Endothelial cell of umbilical vein (primary cell): Measurements from ENCODE around the gene MTREX. TPM values are rescaled to one million over a fixed set of nuclear protein-coding genes. Genes with fewer than 3 reads are reported as not detected.

Source experiments
- BruUV-seq: library from RNA; stranded (reverse); fragments of 400-500 nt; replicated peaks from 2 replicates; lab custom pipeline; 2021; lab: Mats Ljungman, UMichigan
- CTCF ChIA-PET: fragments of 300-600, 350-600 bp; sonication (Branson Sonifier 250); formaldehyde crosslinking; loops from one replicate; lab custom pipeline; 2021; ENCODE audit warnings: antibody characterized with exemption, inconsistent platforms; lab: Charles Lee
- POLR2A ChIA-PET: fragments of 300-600, 350-600 bp; sonication (Branson Sonifier 250); formaldehyde crosslinking; loops from one replicate; lab custom pipeline; 2021; ENCODE audit warnings: antibody characterized with exemption, inconsistent platforms; lab: Charles Lee
- DNase-seq: peaks from one replicate; pipeline ENCODE4 v3.0.0-alpha.2; 2011; ENCODE audit warnings: low read depth, low spot score
- FAIRE-seq: peaks from 2 replicates; lab custom pipeline; 2011; peaks lifted over from hg19 to GRCh38; lab: Jason Lieb, UNC
- H2AFZ ChIP-seq: 2 replicates; pipeline ENCODE4 v1.6.0; 2012; ENCODE audit warnings: low read depth, low read length, control low read depth, inconsistent platforms
- H3K27ac ChIP-seq: 2 replicates; pipeline ENCODE4 v1.5.1; 2011; ENCODE audit warnings: low read depth, mild to moderate bottlenecking, control low read depth, low read length, moderate library complexity; ENCODE audit not compliant: insufficient read depth
- H3K27me3 ChIP-seq, 2 experiments: 2 replicates each; pipeline versions ENCODE4 v1.6.0 to v1.6.1; 2011; ENCODE audit warnings: low read length in 2 of 2, mixed read lengths in 1 of 2; ENCODE audit not compliant: control insufficient read depth in 2 of 2, insufficient read depth in 2 of 2
- H3K36me3 ChIP-seq, 2 experiments: 2 replicates in 1 of 2; 3 replicates in 1 of 2; pipeline ENCODE4 v1.5.1; 2011; ENCODE audit warnings: low read length in 2 of 2, mild to moderate bottlenecking in 1 of 2, moderate library complexity in 1 of 2; ENCODE audit not compliant: control insufficient read depth in 2 of 2, insufficient read depth in 2 of 2; ENCODE audit errors: extremely low read depth in 1 of 2
- H3K4me1 ChIP-seq: 3 replicates; pipeline ENCODE4 v1.5.1; 2011; ENCODE audit warnings: mild to moderate bottlenecking, low read length; ENCODE audit not compliant: control insufficient read depth, insufficient read depth; ENCODE audit errors: extremely low read depth
- H3K4me2 ChIP-seq: 2 replicates; pipeline ENCODE4 v1.6.1; 2011; ENCODE audit warnings: low read length, control low read depth, mixed read lengths; ENCODE audit not compliant: insufficient read depth
- H3K4me3 ChIP-seq, 3 experiments: fragments of 200-600 bp in 1 of 3; sonication (generic), shearing (Covaris generic) in 1 of 3; replicated peaks in 1 of 3; 2 replicates each; pipeline ENCODE4 v1.5.1; 2011 to 2016; ENCODE audit warnings: control low read depth in 3 of 3, low read length in 3 of 3, mild to moderate bottlenecking in 2 of 3, inconsistent platforms in 1 of 3, low read depth in 1 of 3, moderate library complexity in 1 of 3; ENCODE audit not compliant: insufficient read depth in 1 of 3
- H3K79me2 ChIP-seq: 2 replicates; pipeline ENCODE4 v1.6.0; 2012; ENCODE audit warnings: low read length, inconsistent platforms; ENCODE audit not compliant: control insufficient read depth, insufficient read depth
- H3K9ac ChIP-seq: replicated peaks from 2 replicates; pipeline ENCODE3; 2011; ENCODE audit warnings: low read length, control low read depth; ENCODE audit not compliant: insufficient read depth; ENCODE audit errors: extremely low read depth
- H3K9me1 ChIP-seq: replicated peaks from 3 replicates; pipeline ENCODE4 v1.6.0; 2011; ENCODE audit warnings: mild to moderate bottlenecking, low read length; ENCODE audit not compliant: control insufficient read depth, insufficient read depth; ENCODE audit errors: extremely low read depth
- H3K9me3 ChIP-seq: replicated peaks from 2 replicates; pipeline ENCODE4 v1.5.1; 2012; ENCODE audit warnings: low read length, inconsistent platforms; ENCODE audit not compliant: control insufficient read depth, insufficient read depth
- H4K20me1 ChIP-seq: replicated peaks from 2 replicates; pipeline ENCODE3; 2011; ENCODE audit warnings: mild to moderate bottlenecking, low read length; ENCODE audit not compliant: control insufficient read depth, insufficient read depth; ENCODE audit errors: extremely low read depth
- CTCF ChIP-seq, 2 donors: IDR thresholded peaks; 1 replicate in 1 of 2; 2 replicates in 1 of 2; pipeline ENCODE4 v1.5.1; 2011; ENCODE audit warnings: low read length in 2 of 2, mild to moderate bottlenecking in 2 of 2, moderate library complexity in 2 of 2, control low read depth in 1 of 2, inconsistent platforms in 1 of 2, low read depth in 1 of 2; ENCODE audit not compliant: insufficient read depth in 1 of 2; ENCODE audit errors: extremely low read depth in 1 of 2
- EZH2 ChIP-seq: IDR thresholded peaks from 2 replicates; pipeline ENCODE4 v1.6.1; 2012; ENCODE audit warnings: borderline replicate concordance, low read depth, mild to moderate bottlenecking, moderate library complexity, low read length, inconsistent platforms; ENCODE audit not compliant: severe bottlenecking
- FOS ChIP-seq: IDR thresholded peaks from 2 replicates; pipeline ENCODE4 v1.6.1; 2011; ENCODE audit warnings: mild to moderate bottlenecking, low read length, moderate library complexity, borderline replicate concordance; ENCODE audit not compliant: insufficient read depth
- GATA2 ChIP-seq: IDR thresholded peaks from 2 replicates; pipeline ENCODE4 v1.7.0; 2011; ENCODE audit warnings: low read depth, mild to moderate bottlenecking, moderate library complexity, mixed read lengths, low read length; ENCODE audit not compliant: insufficient read length, insufficient read depth
- JUN ChIP-seq: IDR thresholded peaks from 2 replicates; pipeline ENCODE4 v1.6.1; 2011; ENCODE audit warnings: borderline replicate concordance, low read depth; ENCODE audit not compliant: insufficient read length, insufficient read depth
- MAX ChIP-seq: IDR thresholded peaks from 2 replicates; pipeline ENCODE4 v1.6.1; 2011; ENCODE audit not compliant: insufficient read depth, insufficient read length
- MYC ChIP-seq: IDR thresholded peaks from one replicate; pipeline ENCODE4 v1.6.1; 2011; ENCODE audit warnings: mild to moderate bottlenecking, low read depth, low read length
- POLR2A ChIP-seq: IDR thresholded peaks from 2 replicates; pipeline ENCODE4 v1.6.1; 2012; ENCODE audit warnings: low read depth, mild to moderate bottlenecking, control low read depth, low read length
- POLR2AphosphoS5 ChIP-seq: IDR thresholded peaks from 2 replicates; pipeline ENCODE4 v1.6.1; 2012; ENCODE audit warnings: low read depth, mild to moderate bottlenecking, control low read depth, low read length, moderate library complexity; ENCODE audit not compliant: insufficient read depth
- dilution Hi-C: fragments of 300-500 bp; cut with MboI; formaldehyde crosslinking; loops from one replicate; pipeline ENCODE4 v1.15.0; 2019; ENCODE audit warnings: low sequenced_read_pairs; ENCODE audit not compliant: extremely low pct_ligation_motif_present
- intact Hi-C: fragments of 100-400 bp; cut with micrococcal nuclease; formaldehyde crosslinking; loops from one replicate; pipeline ENCODE4 v1.10.0; 2022
- polyA plus RNA-seq, 4 experiments: library from polyadenylated mRNA; depleted of rRNA in 3 of 4; stranded (reverse) in 3 of 4; unstranded in 1 of 4; fragments of >200 nt; gene quantifications; 2 replicates each; pipeline versions ENCODE4 v1.2.1 to v1.2.3, GENCODE V29; 2011 to 2012; ENCODE audit warnings: missing spikeins in 1 of 4
- total RNA-seq: library from RNA; stranded (reverse); gene quantifications from 2 replicates; pipeline ENCODE4 v1.2.3, GENCODE V29; 2021

MTREX gene
- total and polyA plus RNA-seq, 2 donors (not counting 3 experiments of a cell fraction or from before 2014, with no cell fraction given), result 9.8 to 76.3 TPM

GRCh38 chr5:55386356-55386755 lies 78.6 kb downstream of the MTREX start:
- FAIRE-seq, result no peak
- ChIA-PET CTCF (interaction anchor here (0.6 to 2.5 kb wide), 9 partner anchors 9 to 306 kb away, joined by 3 to 8 read pairs (median 4); no protein-coding TSS in a partner anchor), POLR2A (no interaction called here)
- BruUV-seq, result no TSS peak
- no peak overlapping the region for H3K4me2 ChIP-seq
- no peak overlapping the region for H3K4me3 ChIP-seq
- dilution Hi-C loops (no loop called here), intact Hi-C loops (no loop called here)
- H3K27me3 ChIP-seq, result no peaks in the 10 kb centered on the region
- no peak overlapping the region for H3K27ac ChIP-seq
- H3K9me3 ChIP-seq, result no peaks in the 10 kb centered on the region
- peaks cover 5% of the 10 kb centered on the region for H3K79me2 ChIP-seq
- no peak for DNase-seq
- H3K36me3 ChIP-seq, result peaks cover 0 to 2% of the 10 kb centered on the region in 2 experiments
- no peak overlapping the region for H3K9ac ChIP-seq
- H3K9me1 ChIP-seq, result peaks cover 2% of the 10 kb centered on the region
- H2AFZ ChIP-seq, result no peak overlapping the region
- H4K20me1 ChIP-seq, result no peaks in the 10 kb centered on the region
- H3K4me1 ChIP-seq, result peaks cover 10% of the 10 kb centered on the region
- TF ChIP-seq GATA2, result no peak
- no peak for TF ChIP-seq FOS
- TF ChIP-seq MYC, result no peak
- TF ChIP-seq JUN, result no peak
- no peak for TF ChIP-seq POLR2A
- TF ChIP-seq POLR2AphosphoS5, result no peak
- TF ChIP-seq MAX, result no peak
- no peak for TF ChIP-seq CTCF (IDR thresholded peaks at IDR 0.05; ENCODE audit: extremely low read depth in 1 of 2, insufficient read depth in 1 of 2, low read depth in 1 of 2, low read length in 2 of 2)
- TF ChIP-seq EZH2, result no peak
